Stimulated activated CD8-positive, alpha-beta memory T cell treated with anti-CD3 and anti-CD28 coated beads, Interleukin-7, amount 100 ng/mL, for 4 hours (primary cell): ENCODE measurements around the gene PYGB.
"Not testable (repeated sequence)": the region's sequence is repeated elsewhere in the genome, so short reads cannot be mapped to it uniquely, and the experiment has no call there.

ENCODE experiments used
- DNase-seq, 2 donors: peaks; one replicate each; pipeline ENCODE4 v3.0.0-alpha.2; 2020; ENCODE audit warnings: low read depth in 2 of 2

Gene PYGB

GRCh38 chr20:25314497-25315417 lies 66.9 kb downstream of the PYGB start:
- DNase-seq = no peak

DNA sequence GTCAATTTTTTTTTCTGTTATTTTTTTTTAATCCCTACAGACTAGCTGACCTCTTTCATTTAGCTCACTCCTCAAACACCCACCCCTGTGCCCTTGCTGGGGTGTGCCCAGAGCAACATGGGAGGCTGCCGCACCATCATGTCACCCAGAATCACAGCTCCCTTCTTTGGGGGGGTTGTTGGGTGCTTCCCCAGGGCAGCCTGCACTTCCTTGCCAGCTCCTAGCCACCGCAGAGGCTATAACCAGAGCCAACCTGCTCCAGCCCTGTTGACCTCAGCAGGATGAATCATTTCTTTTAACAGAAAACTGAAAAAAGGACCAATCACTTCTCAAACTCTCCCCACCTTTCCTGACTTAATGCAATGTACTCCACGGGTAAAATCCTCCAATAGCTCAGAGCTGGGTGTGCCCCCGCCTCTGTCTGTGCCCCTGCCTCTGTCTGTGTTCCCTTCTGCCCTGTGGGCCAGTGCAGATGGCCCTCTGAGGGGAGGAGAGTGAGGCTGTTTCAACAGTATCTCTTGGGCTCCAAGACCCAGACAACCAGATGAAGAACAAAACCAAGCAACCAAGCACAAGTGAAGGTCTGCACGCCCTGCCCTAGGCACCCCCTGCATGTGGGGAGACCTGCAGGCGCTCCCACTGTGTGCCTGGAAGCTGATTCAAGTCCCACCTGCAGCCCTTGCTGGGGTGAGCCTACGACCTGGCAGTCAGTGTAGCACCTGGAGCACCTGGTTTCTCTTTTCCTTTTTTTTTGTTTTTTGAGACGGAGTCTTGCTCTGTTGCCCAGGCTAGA lies 67.7 kb downstream of the PYGB start:
- no peak for DNase-seq

DNA sequence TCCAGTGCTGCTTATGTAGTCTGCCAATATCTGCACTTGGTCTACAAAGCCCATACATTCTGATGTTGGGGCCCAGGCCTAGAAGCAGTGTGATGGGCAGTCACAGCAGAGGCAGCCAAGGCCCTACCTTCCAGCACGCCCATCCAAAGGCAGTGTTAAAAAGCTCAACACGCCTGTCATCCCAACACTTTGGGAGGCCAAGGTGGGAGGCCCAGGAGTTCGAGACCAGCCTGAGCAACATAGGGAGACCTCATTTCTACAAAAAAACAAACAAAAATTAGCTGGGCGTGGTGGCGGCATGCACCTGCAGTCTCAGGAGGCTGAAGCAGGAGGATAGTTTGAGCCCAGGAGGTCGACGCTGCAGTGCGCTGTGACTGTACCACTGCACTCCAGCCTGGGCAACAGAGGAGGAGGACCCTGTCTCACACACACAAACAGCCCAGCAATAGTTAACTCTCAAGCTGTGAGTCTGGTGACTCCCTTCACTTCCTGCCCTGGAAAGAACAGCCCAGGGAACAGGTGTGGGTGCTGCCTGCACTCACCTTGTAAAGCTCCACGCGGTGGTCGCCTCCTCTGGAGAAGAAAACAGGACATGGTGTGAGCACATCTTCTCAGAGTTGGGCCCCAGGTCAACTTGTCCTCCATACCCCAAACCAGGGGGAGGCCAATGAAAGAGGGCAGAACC lies 68.8 kb downstream of the PYGB start:
- no peak for DNase-seq

- no peak for DNase-seq
Observed at GRCh38 chr20:25317351-25318075, 69.6 kb downstream of the PYGB start.

GRCh38 chr20:25318471-25319240 lies 70.8 kb downstream of the PYGB start:
- no peak for DNase-seq

DNA sequence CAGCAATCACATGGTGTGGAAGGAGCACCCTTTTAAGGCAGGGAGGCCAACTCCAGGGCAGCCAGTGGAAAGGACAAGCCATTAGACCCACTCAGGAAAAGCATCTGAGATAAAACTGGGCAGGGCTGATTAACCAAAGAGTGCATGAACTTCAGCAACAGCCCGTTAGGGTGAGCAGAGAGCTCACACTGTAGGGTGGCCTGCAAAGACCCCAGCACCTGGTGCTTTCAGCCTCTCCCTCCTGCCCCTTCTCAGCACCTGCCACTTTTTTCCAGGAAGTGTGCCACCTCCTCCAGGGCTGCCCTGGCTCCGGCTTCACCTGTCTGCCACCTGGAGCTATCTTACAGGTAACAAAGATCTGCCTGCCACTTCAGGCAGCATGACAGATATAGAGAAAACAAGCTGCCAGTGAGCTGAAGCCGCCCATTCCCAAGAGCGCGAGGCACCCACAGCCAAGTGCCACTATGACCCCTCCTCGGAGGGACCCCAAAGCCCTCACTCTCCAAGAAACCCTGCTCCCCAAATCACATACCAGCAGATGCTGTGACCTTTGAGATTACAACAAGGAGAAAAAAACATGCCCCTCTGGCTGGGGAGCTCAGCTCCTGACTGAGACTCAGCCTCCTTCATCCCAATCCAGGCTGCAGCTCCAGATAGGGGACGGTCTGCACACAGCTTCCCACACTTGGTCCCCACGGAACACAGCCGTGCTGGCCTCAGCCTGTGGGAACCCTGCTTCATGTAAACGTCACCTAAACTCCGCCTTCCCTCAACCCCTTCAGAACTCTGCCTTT lies 71.6 kb downstream of the PYGB start:
- no peak for DNase-seq

GRCh38 chr20:25320035-25320800 lies 72.3 kb downstream of the PYGB start:
- no peak for DNase-seq

- no peak for DNase-seq
Observed at GRCh38 chr20:25321262-25321831, 73.5 kb downstream of the PYGB start.

GRCh38 chr20:25321991-25322390 lies 74.1 kb downstream of the PYGB start:
- DNase-seq = no peak

DNA sequence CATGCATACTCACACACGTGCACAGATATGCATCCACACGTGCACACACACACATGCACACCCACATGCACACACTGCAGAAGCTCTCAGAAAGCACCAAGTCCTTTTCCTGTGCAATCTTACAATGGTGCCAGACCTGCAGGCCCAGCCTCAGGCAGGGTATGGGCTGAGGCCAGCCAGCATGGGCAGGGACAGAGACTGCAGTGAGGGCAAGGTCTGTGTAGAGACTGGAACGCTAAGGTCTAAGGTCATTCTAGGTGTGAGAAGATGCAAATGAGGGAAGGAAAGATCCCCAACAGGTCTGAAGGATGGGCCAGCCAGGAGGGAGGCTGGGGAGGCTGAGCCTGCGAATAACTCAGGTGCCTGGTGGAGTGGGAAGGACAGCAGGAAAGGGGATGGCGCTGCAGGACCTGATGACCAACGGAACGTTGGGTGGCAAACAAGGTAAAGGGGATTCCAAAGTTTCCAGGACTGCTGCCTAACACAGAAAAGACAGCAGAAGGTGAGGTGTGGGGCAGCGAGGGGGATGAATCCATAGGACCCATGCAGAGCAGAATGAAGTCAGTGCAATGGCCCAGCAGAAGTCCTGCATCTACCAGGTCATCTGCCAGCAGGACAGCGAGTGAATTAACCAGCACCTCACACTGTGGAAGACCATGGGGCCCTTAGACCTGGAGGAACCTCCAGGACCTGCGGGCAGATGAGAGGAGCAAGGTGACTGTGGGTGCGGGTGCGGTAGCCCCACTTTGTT lies 75.8 kb downstream of the PYGB start:
- no peak for DNase-seq

DNA sequence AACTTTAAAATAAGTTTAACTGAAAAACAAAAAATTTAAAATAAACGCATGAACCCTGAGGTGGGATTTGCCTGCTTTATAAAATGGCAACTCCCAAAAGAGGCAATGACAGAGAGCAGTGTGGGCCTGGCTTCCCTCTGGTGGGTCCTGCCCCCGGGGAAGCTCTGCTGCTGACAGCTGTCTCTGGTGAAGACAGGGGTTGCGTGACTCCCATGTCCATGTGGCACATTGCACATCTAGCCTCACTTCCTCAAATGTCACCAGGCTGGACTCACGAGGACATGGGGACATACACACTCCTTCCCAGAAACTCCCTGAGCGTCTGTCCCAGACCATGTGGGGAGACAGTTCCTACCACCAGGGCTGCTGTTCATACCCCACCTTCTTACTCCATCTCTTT lies 76.5 kb downstream of the PYGB start:
- DNase-seq = no peak

- no peak for DNase-seq
Observed at GRCh38 chr20:25325073-25325472, 77.2 kb downstream of the PYGB start.

DNA sequence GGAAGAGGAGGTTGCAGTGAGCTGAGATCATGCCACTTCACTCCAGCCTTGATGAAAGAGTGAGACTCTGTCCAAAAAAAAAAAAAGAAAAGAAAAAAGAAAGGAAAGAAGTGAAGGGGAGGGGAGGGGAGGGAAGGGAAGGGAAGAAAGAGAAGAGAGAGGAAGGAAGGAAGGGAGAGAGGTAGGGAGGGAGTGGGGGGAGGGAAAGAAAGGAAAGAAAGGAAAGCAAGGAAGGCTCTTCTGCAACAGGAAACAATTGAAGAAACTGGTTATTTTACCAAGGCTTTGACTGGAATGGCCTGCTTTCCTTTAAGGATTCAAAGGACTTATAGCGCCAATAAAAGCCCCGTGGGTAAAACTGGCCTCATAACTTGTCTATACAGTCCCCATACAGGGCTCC lies 78.1 kb downstream of the PYGB start:
- no peak for DNase-seq

DNA sequence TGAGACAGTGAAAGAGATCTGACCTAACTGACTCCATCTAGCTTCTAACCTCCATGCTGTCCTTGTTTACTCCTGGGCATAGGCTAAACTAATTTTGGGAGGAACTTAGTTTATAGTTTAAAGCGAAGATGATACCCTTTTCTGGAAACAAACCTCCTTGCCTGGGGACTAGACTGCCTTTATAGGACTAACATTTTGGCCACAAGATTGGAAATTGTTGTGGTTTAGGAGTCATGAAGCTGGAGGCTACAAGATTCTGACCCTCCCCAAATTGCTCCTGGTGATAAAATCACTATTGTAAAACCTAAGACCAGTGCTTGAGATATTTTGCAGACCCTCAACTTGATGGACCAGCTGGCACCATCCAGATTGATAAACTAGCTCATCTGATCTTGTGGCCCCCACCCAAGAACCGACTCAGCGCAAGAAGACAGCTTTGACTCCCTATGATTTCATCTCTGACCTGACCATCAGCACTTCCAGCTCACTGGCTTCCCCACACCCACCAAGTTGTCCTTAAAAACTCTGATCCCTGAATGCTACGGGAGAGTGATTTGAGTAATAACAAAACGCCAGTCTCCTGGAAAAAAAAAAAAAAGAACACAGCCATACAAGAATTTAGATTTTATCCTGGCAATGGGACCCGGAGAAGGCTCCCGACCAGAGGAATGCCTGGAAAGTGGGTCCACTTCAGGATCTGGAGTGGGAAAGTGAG lies 79.8 kb downstream of the PYGB start:
- DNase-seq = no peak

DNA sequence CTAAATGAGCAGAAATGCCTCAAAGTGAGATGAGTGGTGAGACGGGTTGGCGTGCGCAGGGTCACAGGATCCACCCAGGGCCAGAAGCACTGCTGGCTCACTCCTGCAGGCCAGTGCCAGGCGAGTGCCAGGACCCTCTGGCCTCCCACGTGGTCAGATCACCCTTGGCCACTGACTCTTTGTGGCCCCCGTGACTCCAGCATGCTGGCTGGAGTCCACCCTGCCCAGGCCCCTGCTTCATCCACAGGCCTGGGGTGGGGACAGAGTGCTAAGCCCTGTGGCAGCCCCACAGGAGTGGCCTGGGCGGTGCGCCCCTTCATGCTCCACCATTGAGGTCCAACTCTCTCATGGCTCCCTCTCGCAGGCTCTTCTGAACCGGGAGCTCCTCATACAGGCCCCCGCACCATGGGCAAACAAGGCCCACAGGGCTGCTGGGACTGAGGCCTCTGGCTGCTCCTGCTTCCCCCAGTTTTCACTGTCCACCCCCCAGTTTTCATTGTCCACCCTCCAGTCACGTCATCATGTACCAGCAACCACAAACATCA lies 81.1 kb downstream of the PYGB start:
- no peak for DNase-seq

GRCh38 chr20:25334972-25335371 lies 87.1 kb downstream of the PYGB start:
- not testable (repeated sequence) for DNase-seq
